ENCODE results near the gene IL34.

DNA sequence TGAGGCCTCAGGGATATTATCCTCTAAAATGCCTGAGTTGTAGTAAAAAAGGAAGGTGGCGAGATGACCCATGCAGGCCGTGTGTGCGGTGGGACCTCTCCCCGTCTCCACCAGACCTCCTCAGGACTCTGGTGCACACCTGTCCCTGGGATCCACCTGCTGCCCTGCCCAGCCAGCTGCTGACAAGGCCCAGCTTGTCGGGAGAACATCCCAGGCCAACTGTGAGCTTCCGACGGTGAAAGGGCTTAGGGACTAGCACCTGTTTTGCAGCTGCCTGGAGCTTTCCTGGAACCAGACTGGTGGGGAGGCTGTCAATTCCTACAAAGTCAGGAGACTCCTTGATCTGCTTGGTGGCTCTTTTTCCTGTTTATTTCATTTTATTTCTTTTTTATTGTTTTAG lies 11.6 kb downstream of the IL34 start:
- TF ChIP-seq POLR2A (IDR thresholded peaks at IDR 0.05; ENCODE audit: low read depth, low read length): no peak
- no peak for TF ChIP-seq POLR2AphosphoS5 (IDR thresholded peaks at IDR 0.05; ENCODE audit: low read depth, low read length)
- TF ChIP-seq TAF1 (IDR thresholded peaks at IDR 0.05; ENCODE audit: borderline replicate concordance, low read depth, low read length): no peak
